Activated CD8-positive, alpha-beta T cell treated with anti-CD3 and anti-CD28 coated beads, Interleukin-2, amount 10 ng/mL, durations not matched to agents 7 days and 5 days (primary cell): ENCODE measurements around the gene PIM3. TPM values are rescaled to one million over a fixed set of nuclear protein-coding genes. Genes with fewer than 3 reads are reported as not detected.

Experiments used
- ATAC-seq: fragments of 150-1000 bp; cut with Tn5 transposase; one replicate; pipeline ENCODE4 v1.10.0; 2021; ENCODE audit warnings: moderate library complexity
- CTCF ChIA-PET: fragments of 350-600 bp; sonication (Branson Sonifier 250); formaldehyde crosslinking; loops from one replicate; lab custom pipeline; 2021; ENCODE audit warnings: antibody characterized with exemption; lab: Charles Lee
- POLR2A ChIA-PET: fragments of 350-600 bp; sonication (Branson Sonifier 250); formaldehyde crosslinking; loops from one replicate; lab custom pipeline; 2021; ENCODE audit warnings: antibody characterized with exemption; lab: Charles Lee
- DNase-seq: peaks from one replicate; pipeline ENCODE4 v3.0.0-alpha.2; 2020
- H3K27ac Mint-ChIP-seq: one replicate; pipeline ENCODE4 v1.8.0; 2021; ENCODE audit warnings: mild to moderate bottlenecking, mixed read lengths
- H3K27me3 Mint-ChIP-seq: one replicate; pipeline ENCODE4 v1.8.0; 2021; ENCODE audit warnings: low read depth, mixed read lengths
- H3K36me3 Mint-ChIP-seq: one replicate; pipeline ENCODE4 v1.8.0; 2021; ENCODE audit warnings: low read depth, mixed read lengths
- H3K4me1 Mint-ChIP-seq: one replicate; pipeline ENCODE4 v1.8.0; 2021; ENCODE audit warnings: low read depth, mixed read lengths
- H3K4me3 Mint-ChIP-seq: one replicate; pipeline ENCODE4 v1.8.0; 2021; ENCODE audit warnings: mild to moderate bottlenecking, mixed read lengths
- H3K9me3 Mint-ChIP-seq: one replicate; pipeline ENCODE4 v1.8.0; 2022; ENCODE audit warnings: mixed read lengths; ENCODE audit not compliant: insufficient read depth
- total RNA-seq, 2 experiments: library from RNA; stranded (reverse); gene quantifications; one replicate each; pipeline ENCODE4 v1.2.3, GENCODE V29; 2021

Gene PIM3
- total RNA-seq, 2 experiments from 2014 or later, result 45.1 to 45.7 TPM

GRCh38 chr22:49920859-49921258, 39.7 kb upstream of the PIM3 start:
- ATAC-seq (no peak), DNase-seq (no peak)
- Mint-ChIP-seq H3K4me1 (peaks cover 53% of the 10 kb centered on the region), H3K27ac (no peak overlapping the region), H3K27me3 (no peaks in the 10 kb centered on the region), H3K4me3 (peak overlapping the region; percentile 43), H3K36me3 (peaks cover 37% of the 10 kb centered on the region), H3K9me3 (no peaks in the 10 kb centered on the region)
- POLR2A ChIA-PET, result no interaction called here
- CTCF ChIA-PET, result no interaction called here

- POLR2A ChIA-PET, result interaction anchor here (0.8 kb wide), 1 partner anchor 9 kb away, joined by 3 read pairs; no protein-coding TSS in a partner anchor
- Mint-ChIP-seq H3K27ac (no peak overlapping the region), H3K4me3 (no peak overlapping the region), H3K4me1 (peaks cover 53% of the 10 kb centered on the region), H3K9me3 (no peaks in the 10 kb centered on the region), H3K27me3 (no peaks in the 10 kb centered on the region), H3K36me3 (peaks cover 37% of the 10 kb centered on the region)
- no peak for ATAC-seq
- CTCF ChIA-PET, result no interaction called here
- no peak for DNase-seq
These were observed 38.9 kb upstream of the PIM3 start for GRCh38 chr22:49921508-49922278.

DNA sequence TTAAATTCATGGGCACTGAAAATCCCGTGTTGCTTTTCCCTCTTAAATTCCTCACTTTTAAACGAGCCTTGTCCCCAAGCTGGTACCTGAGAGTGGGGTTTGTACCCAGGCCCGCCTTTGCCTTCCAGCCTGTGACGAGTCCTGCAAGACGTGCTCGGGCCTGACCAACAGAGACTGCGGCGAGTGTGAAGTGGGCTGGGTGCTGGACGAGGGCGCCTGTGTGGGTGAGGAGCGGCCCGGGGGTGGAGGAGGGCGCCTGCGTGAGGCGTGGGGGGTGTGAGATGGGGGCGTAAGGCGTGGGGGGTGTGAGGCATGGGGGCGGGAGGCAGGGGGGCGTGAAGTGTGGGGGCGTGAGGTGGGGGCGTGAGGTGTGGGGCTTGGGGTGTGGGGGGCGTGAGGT, 38.1 kb upstream of the PIM3 start:
- Mint-ChIP-seq H3K9me3 (no peaks in the 10 kb centered on the region), H3K4me3 (no peak overlapping the region), H3K36me3 (peaks cover 38% of the 10 kb centered on the region), H3K27me3 (no peaks in the 10 kb centered on the region), H3K27ac (no peak overlapping the region), H3K4me1 (peaks cover 51% of the 10 kb centered on the region)
- ChIA-PET POLR2A (no interaction called here), CTCF (no interaction called here)
- DNase-seq, result no peak
- no peak for ATAC-seq

- DNase-seq (no peak), ATAC-seq (no peak)
- H3K36me3 Mint-ChIP-seq, result peaks cover 41% of the 10 kb centered on the region
- CTCF ChIA-PET, result interaction anchor here (1.4 kb wide), 1 partner anchor 107 kb away, joined by 3 read pairs; no protein-coding TSS in a partner anchor
- POLR2A ChIA-PET, result no interaction called here
- peaks cover 51% of the 10 kb centered on the region for H3K4me1 Mint-ChIP-seq
- H3K9me3 Mint-ChIP-seq, result no peaks in the 10 kb centered on the region
- peak overlapping the region; percentile 39 for H3K27ac Mint-ChIP-seq
- H3K4me3 Mint-ChIP-seq, result no peak overlapping the region
- no peaks in the 10 kb centered on the region for H3K27me3 Mint-ChIP-seq
These were observed 37.6 kb upstream of the PIM3 start for GRCh38 chr22:49922926-49923325.

DNA sequence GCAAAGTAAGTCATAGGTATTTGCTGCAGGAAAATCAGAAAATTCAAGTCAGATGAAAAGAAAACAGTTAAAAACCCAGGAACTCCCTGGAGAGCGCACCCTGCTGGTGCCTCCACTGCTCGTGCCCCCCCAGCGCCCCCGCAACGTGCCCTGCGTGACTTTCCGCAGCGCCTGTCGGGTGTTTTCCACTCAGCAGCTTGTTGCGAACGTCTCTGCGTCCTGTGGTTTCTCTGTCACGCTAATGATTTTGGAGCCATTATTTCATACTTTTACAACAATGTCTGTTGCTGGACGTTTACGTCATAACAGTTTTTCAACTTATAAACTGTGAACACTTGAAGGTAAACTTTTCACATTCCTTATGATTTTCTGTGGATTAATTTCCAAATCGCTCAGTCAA, 37.1 kb upstream of the PIM3 start:
- ChIA-PET POLR2A (no interaction called here), CTCF (interaction anchor here (0.9 to 1.4 kb wide), 2 partner anchors 8 to 107 kb away, joined by 3 read pairs; no protein-coding TSS in a partner anchor)
- H3K27me3 Mint-ChIP-seq, result no peaks in the 10 kb centered on the region
- no peaks in the 10 kb centered on the region for H3K9me3 Mint-ChIP-seq
- peaks cover 41% of the 10 kb centered on the region for H3K36me3 Mint-ChIP-seq
- H3K27ac Mint-ChIP-seq, result peak overlapping the region; percentile 39
- ATAC-seq (no peak), DNase-seq (no peak)
- no peak overlapping the region for H3K4me3 Mint-ChIP-seq
- H3K4me1 Mint-ChIP-seq, result peaks cover 51% of the 10 kb centered on the region

- no peak for ATAC-seq
- POLR2A ChIA-PET, result no interaction called here
- no peak overlapping the region for H3K4me3 Mint-ChIP-seq
These were observed 36.3 kb upstream of the PIM3 start for GRCh38 chr22:49924113-49924833.

DNA sequence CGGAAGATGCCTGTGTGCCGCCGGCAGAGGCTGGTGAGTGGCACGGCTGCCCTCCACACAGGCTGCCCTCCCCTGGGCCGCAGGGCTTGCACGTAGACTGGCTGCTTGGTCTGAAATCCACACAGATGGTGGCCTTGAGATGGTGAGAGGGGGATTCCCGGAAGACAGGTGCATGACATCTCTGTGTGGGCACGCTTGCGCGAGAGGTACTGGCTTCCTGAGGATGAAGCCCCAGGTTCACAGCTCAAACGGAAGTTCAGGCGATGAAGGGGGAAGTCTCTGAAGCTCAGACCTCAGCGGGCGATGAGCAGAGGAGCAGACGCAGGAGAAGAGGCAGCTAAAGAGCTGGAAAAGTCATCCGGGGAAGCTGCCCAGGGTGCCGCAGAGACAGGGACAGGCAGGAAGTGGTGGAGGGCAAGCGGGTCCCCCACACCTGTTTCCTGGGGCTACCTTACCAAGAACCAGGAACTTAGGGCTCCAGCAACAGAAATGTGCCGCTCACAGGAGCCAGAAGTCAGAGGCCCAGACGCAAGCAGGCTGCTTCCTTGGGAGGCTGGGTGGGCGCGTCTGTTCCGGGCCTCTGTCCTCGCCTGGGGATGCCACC, 34.9 kb upstream of the PIM3 start:
- Mint-ChIP-seq H3K36me3 (peaks cover 31% of the 10 kb centered on the region), H3K9me3 (no peaks in the 10 kb centered on the region), H3K27me3 (no peaks in the 10 kb centered on the region), H3K27ac (peak overlapping the region; percentile 95), H3K4me3 (peak overlapping the region; percentile 67), H3K4me1 (peaks cover 42% of the 10 kb centered on the region)
- ChIA-PET CTCF (interaction anchor here (0.6 to 3.8 kb wide), 6 partner anchors 101 to 180 kb away, joined by 3 to 28 read pairs (median 4); partner anchors contain the start of gene MLC1), POLR2A (interaction anchor here (0.6 to 1.6 kb wide), 9 partner anchors 8 to 100 kb away, joined by 3 to 7 read pairs (median 4); partner anchors contain the start of gene PIM3)
- peak; percentile 77 for ATAC-seq
- peak; percentile 81 for DNase-seq

More at GRCh38 chr22:49924113-49924833, 36.3 kb upstream of the PIM3 start:
- H3K9me3 Mint-ChIP-seq, result no peaks in the 10 kb centered on the region
- H3K36me3 Mint-ChIP-seq, result peaks cover 41% of the 10 kb centered on the region
- CTCF ChIA-PET, result interaction anchor here (0.9 to 2.4 kb wide), 3 partner anchors 9 to 157 kb away, joined by 3 to 17 read pairs (median 3); no protein-coding TSS in a partner anchor
- DNase-seq, result no peak
- H3K27me3 Mint-ChIP-seq, result no peaks in the 10 kb centered on the region
- peaks cover 51% of the 10 kb centered on the region for H3K4me1 Mint-ChIP-seq
- H3K27ac Mint-ChIP-seq, result peak overlapping the region; percentile 95

GRCh38 chr22:49926916-49927315, 33.7 kb upstream of the PIM3 start:
- ATAC-seq, result no peak
- Mint-ChIP-seq H3K4me1 (peaks cover 51% of the 10 kb centered on the region), H3K9me3 (no peaks in the 10 kb centered on the region), H3K36me3 (peaks cover 25% of the 10 kb centered on the region), H3K27ac (peak overlapping the region; percentile 89), H3K4me3 (peak overlapping the region; percentile 15), H3K27me3 (no peaks in the 10 kb centered on the region)
- CTCF ChIA-PET, result interaction anchor here (2.4 to 3.8 kb wide), 2 partner anchors 104 to 160 kb away, joined by 17 to 28 read pairs; no protein-coding TSS in a partner anchor
- no peak for DNase-seq
- POLR2A ChIA-PET, result no interaction called here

DNA sequence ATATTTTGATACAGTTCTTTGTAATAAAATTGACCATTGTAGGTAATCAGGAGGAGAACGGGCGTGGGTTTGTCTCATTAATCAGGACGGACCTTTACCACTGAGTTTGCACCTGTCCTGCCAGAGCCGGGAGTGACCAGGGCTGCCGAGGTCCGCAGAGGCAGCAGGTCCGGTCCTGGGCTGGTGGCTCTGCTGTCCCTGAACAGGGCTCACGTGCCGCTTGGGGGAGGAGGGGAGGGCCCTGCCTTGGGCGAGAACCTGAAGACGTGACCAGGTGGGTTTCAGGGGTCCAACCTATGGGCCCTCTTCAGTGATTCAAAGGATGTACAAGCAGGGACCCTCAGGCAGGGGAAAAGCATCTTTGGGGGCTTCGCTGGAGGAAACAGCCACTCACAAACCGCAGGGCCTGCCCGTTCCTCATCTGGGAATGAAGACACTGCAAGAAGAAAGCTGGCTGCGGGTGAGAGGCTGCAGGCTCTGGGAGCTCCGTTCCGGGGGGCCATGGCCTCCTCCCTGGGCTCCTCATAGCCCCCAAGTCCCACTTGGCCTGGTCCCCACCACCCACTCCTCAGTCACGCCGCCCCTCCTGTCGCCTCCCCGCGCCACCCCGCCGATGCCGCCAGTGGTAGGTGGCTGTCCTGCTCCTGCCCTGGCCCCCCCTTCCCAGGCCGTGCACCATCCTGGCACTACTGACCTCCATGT, 32.9 kb upstream of the PIM3 start:
- Mint-ChIP-seq H3K9me3 (no peaks in the 10 kb centered on the region), H3K4me3 (no peak overlapping the region), H3K27ac (peak overlapping the region; percentile 89), H3K27me3 (no peaks in the 10 kb centered on the region), H3K4me1 (peaks cover 48% of the 10 kb centered on the region), H3K36me3 (peaks cover 21% of the 10 kb centered on the region)
- ATAC-seq (no peak), DNase-seq (no peak)
- ChIA-PET POLR2A (no interaction called here), CTCF (interaction anchor here (3.8 kb wide), 1 partner anchor 103 kb away, joined by 28 read pairs; no protein-coding TSS in a partner anchor)

GRCh38 chr22:49928185-49928495, 32.4 kb upstream of the PIM3 start:
- peak overlapping the region; percentile 66 for H3K27ac Mint-ChIP-seq
- H3K36me3 Mint-ChIP-seq, result peaks cover 22% of the 10 kb centered on the region
- no peaks in the 10 kb centered on the region for H3K27me3 Mint-ChIP-seq
- H3K4me3 Mint-ChIP-seq, result no peak overlapping the region
- no peaks in the 10 kb centered on the region for H3K9me3 Mint-ChIP-seq
- CTCF ChIA-PET, result interaction anchor here (3.8 kb wide), 1 partner anchor 102 kb away, joined by 28 read pairs; no protein-coding TSS in a partner anchor
- DNase-seq (no peak), ATAC-seq (no peak)
- POLR2A ChIA-PET, result no interaction called here
- H3K4me1 Mint-ChIP-seq, result peaks cover 52% of the 10 kb centered on the region
